HG03097 (cell line): ENCODE measurements around the gene SCYL3.
"Not testable (repeated sequence)": the region's sequence is repeated elsewhere in the genome, so short reads cannot be mapped to it uniquely, and the experiment has no call there.

Experiments
- ATAC-seq: cut with Tn5 transposase; IDR thresholded peaks from one replicate; pipeline ENCODE4 v1.9.1; 2021; ENCODE audit not compliant: unreplicated experiment, low FRiP score

SCYL3 gene

DNA sequence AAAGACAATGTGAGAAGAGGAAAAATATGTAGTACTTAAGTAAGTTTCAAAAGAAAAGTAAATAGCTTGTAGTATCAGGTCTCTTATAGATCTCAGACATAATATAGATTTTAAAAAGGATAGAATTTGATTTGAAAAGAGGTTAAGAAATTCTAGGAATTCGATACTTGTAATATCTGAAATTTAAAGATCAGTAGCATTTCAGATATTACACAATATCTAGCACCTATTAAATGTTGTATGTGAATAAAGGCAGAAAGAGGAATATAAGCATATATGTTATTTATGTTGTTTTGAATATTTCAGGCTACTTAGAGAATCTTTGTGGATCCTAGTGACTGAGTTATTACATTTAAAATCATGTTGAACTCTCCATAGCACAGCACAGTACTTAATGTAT, 64.0 kb downstream of the SCYL3 start:
- ATAC-seq: no peak

DNA sequence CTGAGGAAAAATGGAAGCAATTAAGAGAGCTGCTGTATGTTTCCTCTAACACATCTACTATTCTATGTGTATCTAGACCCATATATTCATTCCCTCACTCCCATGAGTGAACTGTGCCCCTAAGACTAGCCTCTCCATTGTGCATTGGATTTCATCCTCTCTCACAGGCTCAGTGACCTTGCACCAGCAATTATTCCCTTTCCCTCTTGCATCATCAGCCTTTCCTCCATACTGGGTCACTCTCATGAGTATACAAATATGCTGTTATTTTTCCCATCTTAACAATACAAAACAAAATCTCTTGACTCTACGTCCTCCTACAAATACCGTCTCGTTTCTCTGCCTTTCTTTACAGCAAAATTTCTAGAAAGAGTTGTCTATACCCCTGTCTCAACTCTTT, 69.5 kb downstream of the SCYL3 start:
- ATAC-seq: no peak

DNA sequence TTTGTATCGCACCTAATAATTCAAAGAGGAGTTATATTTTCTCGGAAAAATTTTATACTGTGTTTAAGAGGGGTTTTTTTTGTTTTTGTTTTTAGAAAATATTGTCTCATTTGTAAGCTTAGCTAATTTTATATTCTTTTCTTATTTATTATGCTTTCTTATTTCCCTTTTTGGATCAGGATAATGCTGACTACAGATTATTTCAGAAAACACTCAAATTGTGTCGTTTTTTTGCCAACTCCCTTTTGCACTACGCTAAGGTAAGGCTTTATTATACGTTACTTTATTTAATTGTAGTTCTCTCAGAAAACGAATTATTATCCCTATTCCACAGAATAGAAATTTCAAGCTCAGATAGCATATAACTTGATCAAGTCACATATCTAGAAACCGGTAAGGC, 72.2 kb downstream of the SCYL3 start:
- no peak for ATAC-seq

DNA sequence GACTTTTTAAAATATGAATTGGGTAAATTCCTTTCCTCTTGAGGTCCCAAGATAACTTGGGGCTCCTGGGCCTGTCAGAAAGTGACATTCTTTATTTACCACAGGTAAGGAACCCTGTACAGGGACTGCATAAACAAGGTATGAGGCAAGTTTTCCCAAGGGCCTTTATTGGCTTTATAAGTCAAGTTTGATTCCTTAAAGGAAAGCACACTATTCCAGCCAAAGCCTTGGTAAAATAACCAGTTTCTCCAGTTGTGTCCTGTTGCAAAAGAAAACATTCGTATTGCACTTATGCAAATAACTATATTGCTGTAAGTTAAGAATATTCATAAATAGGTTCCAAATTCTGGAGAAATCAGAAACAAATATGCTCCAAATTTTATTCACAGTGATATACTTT, 77.1 kb downstream of the SCYL3 start:
- no peak for ATAC-seq

DNA sequence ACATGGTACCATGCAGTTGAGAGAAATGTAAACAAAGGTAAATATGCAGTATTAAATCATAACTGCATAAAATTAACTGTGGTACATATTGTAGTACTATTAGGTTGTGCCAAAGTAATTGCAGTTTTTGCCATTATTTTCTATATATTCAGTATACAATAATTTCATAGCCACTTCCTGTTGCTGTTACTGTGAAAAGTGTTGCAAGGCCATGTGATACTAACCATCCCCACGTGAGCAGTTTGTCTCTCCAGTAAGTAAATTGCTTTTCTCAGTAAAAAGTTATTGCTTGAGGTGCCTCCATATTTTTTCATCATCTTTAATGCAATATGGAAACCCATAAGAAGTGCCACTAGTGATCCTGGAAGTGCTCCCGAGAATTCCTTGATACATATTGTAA, 79.4 kb downstream of the SCYL3 start:
- no peak for ATAC-seq

DNA sequence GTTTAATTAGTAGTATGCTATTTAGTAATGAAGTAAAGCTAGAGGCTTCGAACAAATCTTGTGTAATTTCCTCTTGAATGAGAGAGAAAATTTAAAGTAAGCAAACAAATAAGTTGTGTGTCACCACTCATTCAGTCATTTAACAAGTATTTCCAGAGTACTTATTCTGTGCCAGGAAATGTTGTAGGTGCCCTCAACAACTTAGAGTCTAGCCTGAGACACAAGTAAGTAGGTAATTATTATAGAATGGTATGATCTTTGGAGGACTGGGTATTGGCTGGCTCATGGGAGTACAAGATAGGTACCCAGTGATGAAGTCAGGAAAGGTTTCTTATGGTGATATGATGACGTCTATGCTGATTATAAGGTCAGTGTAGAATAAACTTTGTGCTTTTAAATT, 81.6 kb downstream of the SCYL3 start:
- ATAC-seq: no peak

DNA sequence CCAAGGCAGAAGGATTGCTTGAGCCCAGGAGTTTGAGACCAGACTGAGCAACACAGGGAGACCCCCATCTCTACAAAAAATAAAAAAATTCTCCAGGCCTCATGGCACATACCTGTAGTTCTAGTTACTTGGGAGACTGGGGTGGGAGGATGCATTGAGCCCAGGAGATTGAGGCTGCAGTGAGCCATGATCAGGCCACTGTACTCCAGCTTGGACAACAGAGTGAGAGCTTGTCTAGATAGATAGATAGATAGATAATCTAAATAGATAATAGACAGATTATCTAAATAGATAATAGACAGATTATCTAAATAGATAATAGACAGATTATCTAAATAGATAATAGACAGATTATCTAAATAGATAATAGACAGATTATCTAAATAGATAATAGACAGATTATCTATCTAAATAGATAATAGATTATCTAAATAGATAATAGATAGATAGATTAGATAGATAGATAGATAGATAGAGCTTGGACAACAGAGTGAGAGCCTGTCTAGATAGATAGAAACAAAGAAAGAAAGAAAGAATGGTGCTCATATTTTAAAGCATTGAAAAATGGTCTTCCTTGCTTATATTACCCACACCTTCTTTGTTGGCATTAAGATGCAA, 82.2 kb downstream of the SCYL3 start:
- not testable (repeated sequence) for ATAC-seq

DNA sequence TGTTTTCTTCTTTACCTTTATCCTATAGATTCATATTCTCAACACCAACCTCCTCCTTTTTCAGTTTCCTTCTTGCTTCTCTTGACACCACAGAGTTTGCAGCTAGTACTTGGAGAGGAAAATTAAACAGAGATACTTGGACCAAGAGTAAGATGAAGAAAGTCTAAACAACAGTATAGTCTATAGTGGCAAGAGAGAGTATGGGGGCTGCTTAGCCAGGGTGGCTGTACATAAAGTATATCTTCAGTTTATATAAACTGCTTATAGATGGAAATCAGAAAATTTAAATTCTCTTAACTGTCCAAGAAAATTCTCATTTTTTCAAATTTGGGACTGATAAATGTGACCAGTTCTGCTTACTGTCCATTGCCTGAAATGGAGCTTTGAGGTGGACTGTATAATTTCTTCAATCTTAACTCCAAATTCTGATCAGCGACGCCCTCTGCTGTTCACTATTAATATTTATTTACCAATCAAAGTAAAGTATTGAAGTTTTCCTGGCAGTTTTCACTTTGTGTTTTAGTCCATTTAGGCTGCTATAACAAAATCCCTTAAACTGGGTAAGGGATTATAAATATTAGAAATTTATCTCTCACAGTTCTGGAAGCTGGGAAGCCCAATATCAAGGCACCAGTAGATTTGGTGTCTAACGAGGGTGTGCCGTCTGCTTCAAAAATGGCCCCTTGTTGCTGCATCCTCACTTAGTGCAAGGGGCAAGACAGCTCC, 84.2 kb downstream of the SCYL3 start:
- ATAC-seq: no peak

DNA sequence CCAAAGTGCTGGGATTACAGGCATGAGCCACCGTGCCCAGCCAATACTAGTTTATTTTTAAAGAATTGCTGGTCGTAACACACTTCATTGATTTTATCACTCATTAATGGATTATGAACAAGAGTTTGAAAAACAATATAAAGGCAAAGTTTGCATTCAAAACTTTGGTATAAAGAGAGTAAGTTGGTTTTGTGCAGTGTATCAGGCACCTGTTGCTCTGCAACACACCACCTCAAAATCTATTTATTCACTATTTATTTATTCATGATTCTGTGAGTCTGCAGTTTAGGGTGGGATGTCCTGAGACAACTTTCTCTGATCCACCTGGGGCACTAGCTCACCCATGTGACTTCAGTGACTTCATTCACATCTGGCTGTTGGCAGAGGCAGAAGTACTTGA, 88.8 kb downstream of the SCYL3 start:
- no peak for ATAC-seq

DNA sequence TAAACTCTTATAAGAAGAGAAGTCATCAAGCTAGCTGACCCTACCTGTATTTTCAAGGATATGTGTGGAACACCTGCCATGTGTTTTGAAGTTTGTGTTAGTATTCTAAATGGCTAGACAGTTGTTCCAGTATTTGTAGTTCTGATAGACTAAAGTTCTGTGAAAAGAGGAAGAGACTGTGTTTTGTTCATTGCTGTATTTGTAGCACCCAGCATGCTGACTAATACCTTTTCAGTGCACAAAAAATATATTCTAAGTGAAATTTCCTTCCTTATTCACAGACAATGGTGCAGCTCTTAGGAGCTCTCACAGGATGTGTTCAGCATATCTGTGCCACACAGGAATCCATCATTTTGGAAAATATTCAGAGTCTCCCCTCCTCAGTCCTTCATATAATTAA, 90.8 kb downstream of the SCYL3 start:
- no peak for ATAC-seq
